Iris pigment epithelial cell (primary cell): ENCODE measurements around the gene PIM1.

Experiments used
- DNase-seq: peaks from one replicate; pipeline ENCODE4 v3.0.0-alpha.2; 2011; ENCODE audit warnings: low read depth

Gene PIM1

GRCh38 chr6:37222992-37223391, 53.0 kb downstream of the PIM1 start:
- DNase-seq = no peak
